Progenitor cell of endocrine pancreas (in vitro differentiated cells): ENCODE results near the gene TM4SF1. TPM values are rescaled to one million over a fixed set of nuclear protein-coding genes. Genes with fewer than 3 reads are reported as not detected.
A peak's percentile ranks its signal among the peaks of the same experiment; 100 is the strongest.

Source experiments
- DNase-seq: peaks from one replicate; pipeline ENCODE4 v3.0.0; 2021; ENCODE audit warnings: low spot score; ENCODE audit not compliant: unreplicated experiment
- H3K27ac Mint-ChIP-seq: 2 replicates; pipeline ENCODE4 v1.8.0; 2021; ENCODE audit warnings: mild to moderate bottlenecking, moderate library complexity, mixed read lengths
- H3K27me3 Mint-ChIP-seq: 2 replicates; pipeline ENCODE4 v1.8.0; 2021; ENCODE audit warnings: mixed read lengths
- H3K36me3 Mint-ChIP-seq: 2 replicates; pipeline ENCODE4 v1.8.0; 2022; ENCODE audit warnings: mixed read lengths; ENCODE audit not compliant: insufficient read depth
- H3K4me1 Mint-ChIP-seq: 2 replicates; pipeline ENCODE4 v1.8.0; 2021; ENCODE audit warnings: low read depth, mixed read lengths
- H3K4me3 Mint-ChIP-seq: 2 replicates; pipeline ENCODE4 v1.8.0; 2021; ENCODE audit warnings: low read depth, mild to moderate bottlenecking, moderate library complexity, mixed read lengths
- H3K9me3 Mint-ChIP-seq: 2 replicates; pipeline ENCODE4 v1.8.0; 2021; ENCODE audit warnings: low read depth, mixed read lengths
- long read RNA-seq: library from polyadenylated mRNA; unstranded; transcript quantifications from one replicate; pipeline ENCODE4 v2.0.0, GENCODE V29; 2020
- total RNA-seq: library from RNA; stranded (reverse); gene quantifications from 2 replicates; pipeline ENCODE4 v1.2.1, GENCODE V29; 2021
- TF ChIP-seq, protein P1 (sequence below): fragments of 200-600 bp; sonication (generic); IDR thresholded peaks from one replicate; pipeline ENCODE4 v1.5.0; 2021; ENCODE audit warnings: antibody characterized with exemption, mild to moderate bottlenecking; ENCODE audit not compliant: unreplicated experiment

TM4SF1 gene, protein sequence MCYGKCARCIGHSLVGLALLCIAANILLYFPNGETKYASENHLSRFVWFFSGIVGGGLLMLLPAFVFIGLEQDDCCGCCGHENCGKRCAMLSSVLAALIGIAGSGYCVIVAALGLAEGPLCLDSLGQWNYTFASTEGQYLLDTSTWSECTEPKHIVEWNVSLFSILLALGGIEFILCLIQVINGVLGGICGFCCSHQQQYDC
- total RNA-seq = 2.1 and 2.3 TPM in 2 replicates
- long read RNA-seq, transcript TM4SF1-201 (5 exons, 1,771 nt) = major isoform, 21 of 23 reads
- long read RNA-seq, partial matches to known transcripts = 0 of 23 reads
- long read RNA-seq, other reads (novel, unspliced or antisense) = 2 of 23 reads

DNA sequence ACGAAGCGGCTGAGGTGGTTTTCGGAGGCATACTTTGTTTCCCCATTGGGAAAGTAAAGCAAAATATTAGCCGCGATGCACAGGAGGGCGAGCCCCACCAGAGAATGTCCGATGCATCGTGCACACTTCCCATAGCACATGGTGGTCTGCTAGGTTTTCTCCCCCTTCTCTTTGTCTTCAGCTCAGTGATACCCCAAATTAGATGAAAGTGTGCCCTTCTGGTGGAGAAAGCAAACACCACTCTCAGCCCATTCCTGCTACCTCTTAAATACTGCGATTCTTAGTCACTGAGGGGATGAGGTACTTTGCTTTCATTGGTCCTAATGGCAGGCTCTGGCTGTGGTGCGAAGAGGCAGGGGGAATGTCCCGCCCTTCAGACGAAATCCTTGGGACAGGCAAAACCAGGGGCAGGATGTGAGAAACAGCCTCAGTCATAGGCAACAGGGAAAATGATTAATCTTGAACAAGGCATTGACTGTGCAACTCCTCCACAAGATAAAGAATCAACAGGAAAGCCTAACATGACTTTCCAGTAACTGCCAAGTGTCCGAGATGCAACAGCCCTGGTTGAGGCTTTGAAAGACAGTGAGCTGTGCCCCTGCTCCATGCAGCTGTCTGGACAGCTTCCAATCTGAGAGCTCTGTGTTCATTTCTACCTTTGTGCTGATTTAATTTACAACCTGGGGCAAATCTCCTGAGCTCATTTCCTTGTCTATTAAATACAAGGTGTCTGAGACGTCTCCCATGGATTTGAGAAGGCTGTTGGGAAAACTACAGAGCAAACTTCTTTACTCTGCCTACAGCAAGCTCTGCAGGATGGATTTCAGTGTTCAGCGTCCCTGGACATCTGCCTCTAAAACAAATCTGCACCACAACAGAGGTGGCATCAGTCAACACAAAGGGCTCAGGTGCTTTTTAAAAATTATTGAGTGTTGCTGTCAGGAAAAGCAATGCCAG, at the start of gene TM4SF1:
Gene TM4SF1 (minus strand): TSS at position 242 of the 957 bp plus-strand sequence. CDS start 102 bp downstream, at position 140.
- Mint-ChIP-seq H3K4me3 (no peak within 1 kb of the TSS), H3K27ac (peak within 1 kb of the TSS; percentile 94), H3K36me3 (peaks cover 8% of the 10 kb centered on the region), H3K27me3 (no peaks in the 10 kb centered on the region), H3K9me3 (peaks cover 7% of the 10 kb centered on the region), H3K4me1 (peaks cover 44% of the 10 kb centered on the region)
- no peak for DNase-seq
- TF ChIP-seq, protein P1, sequence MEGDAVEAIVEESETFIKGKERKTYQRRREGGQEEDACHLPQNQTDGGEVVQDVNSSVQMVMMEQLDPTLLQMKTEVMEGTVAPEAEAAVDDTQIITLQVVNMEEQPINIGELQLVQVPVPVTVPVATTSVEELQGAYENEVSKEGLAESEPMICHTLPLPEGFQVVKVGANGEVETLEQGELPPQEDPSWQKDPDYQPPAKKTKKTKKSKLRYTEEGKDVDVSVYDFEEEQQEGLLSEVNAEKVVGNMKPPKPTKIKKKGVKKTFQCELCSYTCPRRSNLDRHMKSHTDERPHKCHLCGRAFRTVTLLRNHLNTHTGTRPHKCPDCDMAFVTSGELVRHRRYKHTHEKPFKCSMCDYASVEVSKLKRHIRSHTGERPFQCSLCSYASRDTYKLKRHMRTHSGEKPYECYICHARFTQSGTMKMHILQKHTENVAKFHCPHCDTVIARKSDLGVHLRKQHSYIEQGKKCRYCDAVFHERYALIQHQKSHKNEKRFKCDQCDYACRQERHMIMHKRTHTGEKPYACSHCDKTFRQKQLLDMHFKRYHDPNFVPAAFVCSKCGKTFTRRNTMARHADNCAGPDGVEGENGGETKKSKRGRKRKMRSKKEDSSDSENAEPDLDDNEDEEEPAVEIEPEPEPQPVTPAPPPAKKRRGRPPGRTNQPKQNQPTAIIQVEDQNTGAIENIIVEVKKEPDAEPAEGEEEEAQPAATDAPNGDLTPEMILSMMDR = no peak

DNA sequence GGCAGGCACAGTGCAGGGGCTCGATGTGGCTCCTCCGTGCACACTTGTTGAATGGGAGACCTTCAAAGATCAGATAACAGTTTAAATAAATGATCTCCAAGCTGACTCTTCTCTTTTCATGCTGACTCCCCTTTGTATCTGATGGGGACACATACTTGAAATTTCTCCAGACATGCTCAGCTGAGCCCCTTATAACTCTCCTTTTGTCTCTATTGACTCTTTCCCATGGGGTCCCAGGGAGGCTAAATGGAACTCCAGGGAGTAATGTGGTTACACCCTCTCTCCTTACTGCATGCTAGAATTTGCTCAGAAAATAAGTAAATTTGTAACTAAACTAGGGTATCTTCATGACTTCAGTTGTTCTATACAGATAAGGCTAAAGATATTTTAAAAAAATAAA, 48.9 kb upstream of the TM4SF1 start:
- TF ChIP-seq, protein P1 = no peak
- Mint-ChIP-seq H3K27me3 (no peaks in the 10 kb centered on the region), H3K27ac (no peak overlapping the region), H3K4me3 (no peak overlapping the region), H3K4me1 (peaks cover 6% of the 10 kb centered on the region), H3K9me3 (no peaks in the 10 kb centered on the region), H3K36me3 (no peaks in the 10 kb centered on the region)
- no peak for DNase-seq

DNA sequence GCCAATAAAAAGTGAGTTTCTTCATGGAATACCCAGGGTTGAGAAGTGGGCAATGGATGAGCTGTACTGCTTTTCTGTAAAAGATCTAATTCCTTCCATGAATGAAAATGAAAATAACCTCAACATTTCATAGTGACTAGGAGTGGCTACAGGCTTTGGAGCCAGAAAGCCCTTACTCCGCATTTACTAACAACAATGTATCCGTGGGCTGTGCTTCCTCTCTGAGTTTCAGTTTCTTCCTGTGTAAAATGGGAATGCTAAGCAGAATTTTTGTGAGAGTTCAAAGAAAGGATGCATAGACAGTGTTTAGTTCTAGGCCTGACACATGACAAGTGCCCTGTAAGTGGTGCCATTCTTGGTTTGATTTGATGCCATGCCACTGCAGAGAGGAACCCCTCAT, 47.5 kb upstream of the TM4SF1 start:
- H3K36me3 Mint-ChIP-seq = no peaks in the 10 kb centered on the region
- no peak overlapping the region for H3K4me3 Mint-ChIP-seq
- TF ChIP-seq, protein P1 = no peak
- H3K27ac Mint-ChIP-seq = no peak overlapping the region
- H3K9me3 Mint-ChIP-seq = no peaks in the 10 kb centered on the region
- H3K4me1 Mint-ChIP-seq = peaks cover 6% of the 10 kb centered on the region
- no peaks in the 10 kb centered on the region for H3K27me3 Mint-ChIP-seq
- no peak for DNase-seq

DNA sequence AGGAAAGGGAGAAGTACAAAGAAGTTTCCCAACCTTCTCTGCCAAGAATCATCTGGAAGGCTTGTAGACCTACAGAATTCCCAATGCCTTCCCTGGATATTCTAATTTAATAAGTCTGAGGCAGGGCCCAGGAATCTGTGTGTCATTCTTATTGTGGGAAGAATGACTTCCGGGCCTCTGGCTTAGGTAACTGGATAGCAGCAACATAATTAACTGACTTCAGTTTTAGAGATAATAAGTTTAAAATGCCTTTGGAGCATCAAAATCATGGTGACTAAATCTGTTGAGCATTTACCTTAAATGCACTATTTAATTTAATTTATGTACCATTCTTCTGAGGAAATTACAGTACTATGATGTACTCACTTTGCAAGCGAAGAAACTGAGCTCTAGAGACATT, 44.3 kb upstream of the TM4SF1 start:
- no peak overlapping the region for H3K27ac Mint-ChIP-seq
- TF ChIP-seq, protein P1 = no peak
- H3K4me1 Mint-ChIP-seq = peaks cover 6% of the 10 kb centered on the region
- H3K27me3 Mint-ChIP-seq = no peaks in the 10 kb centered on the region
- H3K4me3 Mint-ChIP-seq = no peak overlapping the region
- no peak for DNase-seq
- H3K9me3 Mint-ChIP-seq = no peaks in the 10 kb centered on the region
- no peaks in the 10 kb centered on the region for H3K36me3 Mint-ChIP-seq

DNA sequence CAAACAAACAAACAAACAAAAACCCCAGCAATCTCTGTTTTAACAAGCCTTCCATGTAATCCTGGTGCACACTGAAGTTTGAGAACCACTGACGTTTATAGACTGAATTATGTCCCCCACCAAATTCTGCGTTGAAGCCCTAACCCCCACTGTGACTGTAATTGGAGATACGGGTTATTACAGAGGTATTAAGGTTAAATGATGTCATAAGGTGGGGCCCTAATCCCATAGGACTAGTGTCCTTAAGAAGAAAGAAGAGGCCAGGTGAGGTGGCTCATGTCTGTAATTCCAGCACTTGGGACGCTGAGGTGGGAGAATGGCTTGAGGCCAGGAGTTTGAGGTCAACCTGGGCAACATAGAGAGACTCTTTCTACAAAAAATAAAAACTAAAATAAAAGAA, 42.4 kb upstream of the TM4SF1 start:
- no peaks in the 10 kb centered on the region for H3K27me3 Mint-ChIP-seq
- H3K4me1 Mint-ChIP-seq = no peaks in the 10 kb centered on the region
- TF ChIP-seq, protein P1 = no peak
- no peak overlapping the region for H3K27ac Mint-ChIP-seq
- H3K9me3 Mint-ChIP-seq = no peaks in the 10 kb centered on the region
- no peak for DNase-seq
- H3K4me3 Mint-ChIP-seq = no peak overlapping the region
- no peaks in the 10 kb centered on the region for H3K36me3 Mint-ChIP-seq
